Effector memory CD4-positive, alpha-beta T cell (primary cell): ENCODE data around the gene ARHGAP10.
A peak's percentile ranks its signal among the peaks of the same experiment; 100 is the strongest.

Experiments used
- DNase-seq, 3 donors: peaks; one replicate each; pipeline ENCODE4 v3.0.0-alpha.2; 2020
- H3K27ac ChIP-seq: 2 replicates; pipeline ENCODE4 v1.7.0; 2013; ENCODE audit warnings: mild to moderate bottlenecking, low read length, moderate library complexity; ENCODE audit not compliant: insufficient read depth, poor library complexity, severe bottlenecking
- H3K27me3 ChIP-seq: replicated peaks from 2 replicates; pipeline ENCODE4 v1.7.0; 2013; ENCODE audit warnings: mild to moderate bottlenecking, low read length; ENCODE audit not compliant: insufficient read depth, control insufficient read depth, poor library complexity, severe bottlenecking
- H3K36me3 ChIP-seq: 2 replicates; pipeline ENCODE4 v1.7.0; 2013; ENCODE audit warnings: mild to moderate bottlenecking, low read length, moderate library complexity; ENCODE audit not compliant: control insufficient read depth, insufficient read depth
- H3K4me1 ChIP-seq: 2 replicates; pipeline ENCODE4 v1.7.0; 2013; ENCODE audit warnings: low read length, mild to moderate bottlenecking; ENCODE audit not compliant: control insufficient read depth, insufficient read depth, poor library complexity, severe bottlenecking
- H3K4me3 ChIP-seq: 2 replicates; pipeline ENCODE4 v1.7.0; 2013; ENCODE audit warnings: low read length, low read depth, mild to moderate bottlenecking; ENCODE audit not compliant: insufficient read depth, poor library complexity, severe bottlenecking
- H3K9me3 ChIP-seq: 2 replicates; pipeline ENCODE4 v1.7.0; 2013; ENCODE audit warnings: mild to moderate bottlenecking, low read length, moderate library complexity; ENCODE audit not compliant: control insufficient read depth

Gene ARHGAP10

GRCh38 chr4:147968641-147969040 lies 236.8 kb downstream of the ARHGAP10 start:
- Histone ChIP-seq H3K4me3 (no peak overlapping the region), H3K4me1 (no peaks in the 10 kb centered on the region), H3K36me3 (no peaks in the 10 kb centered on the region), H3K27me3 (no peaks in the 10 kb centered on the region), H3K9me3 (no peaks in the 10 kb centered on the region), H3K27ac (no peak overlapping the region)
- DNase-seq = no peak

GRCh38 chr4:147969573-147970385 lies 237.9 kb downstream of the ARHGAP10 start:
- DNase-seq = no peak
- H3K27me3 ChIP-seq = no peaks in the 10 kb centered on the region
- H3K27ac ChIP-seq = no peak overlapping the region
- no peaks in the 10 kb centered on the region for H3K9me3 ChIP-seq
- H3K4me3 ChIP-seq = no peak overlapping the region
- H3K4me1 ChIP-seq = no peaks in the 10 kb centered on the region
- H3K36me3 ChIP-seq = no peaks in the 10 kb centered on the region

GRCh38 chr4:147971116-147971515 lies 239.2 kb downstream of the ARHGAP10 start:
- no peaks in the 10 kb centered on the region for H3K4me1 ChIP-seq
- H3K36me3 ChIP-seq = no peaks in the 10 kb centered on the region
- H3K4me3 ChIP-seq = no peak overlapping the region
- DNase-seq = no peak
- no peak overlapping the region for H3K27ac ChIP-seq
- H3K27me3 ChIP-seq = no peaks in the 10 kb centered on the region
- H3K9me3 ChIP-seq = no peaks in the 10 kb centered on the region

- no peak for DNase-seq
- no peaks in the 10 kb centered on the region for H3K4me1 ChIP-seq
- H3K9me3 ChIP-seq = no peaks in the 10 kb centered on the region
- no peak overlapping the region for H3K27ac ChIP-seq
- no peak overlapping the region for H3K4me3 ChIP-seq
- no peaks in the 10 kb centered on the region for H3K36me3 ChIP-seq
- no peaks in the 10 kb centered on the region for H3K27me3 ChIP-seq
These were observed 243.4 kb downstream of the ARHGAP10 start for GRCh38 chr4:147975325-147975724.

- Histone ChIP-seq H3K9me3 (no peaks in the 10 kb centered on the region), H3K4me3 (no peak overlapping the region), H3K36me3 (no peaks in the 10 kb centered on the region), H3K27me3 (no peaks in the 10 kb centered on the region), H3K27ac (no peak overlapping the region), H3K4me1 (no peaks in the 10 kb centered on the region)
- DNase-seq = no peak
These were observed 244.3 kb downstream of the ARHGAP10 start for GRCh38 chr4:147975933-147976928.

GRCh38 chr4:147980586-147980985 lies 248.7 kb downstream of the ARHGAP10 start:
- Histone ChIP-seq H3K4me1 (no peaks in the 10 kb centered on the region), H3K9me3 (no peaks in the 10 kb centered on the region), H3K36me3 (no peaks in the 10 kb centered on the region), H3K27me3 (no peaks in the 10 kb centered on the region), H3K27ac (no peak overlapping the region), H3K4me3 (no peak overlapping the region)
- no peak for DNase-seq

GRCh38 chr4:147981305-147981704 lies 249.4 kb downstream of the ARHGAP10 start:
- Histone ChIP-seq H3K4me3 (no peak overlapping the region), H3K27ac (no peak overlapping the region), H3K4me1 (no peaks in the 10 kb centered on the region), H3K36me3 (no peaks in the 10 kb centered on the region), H3K27me3 (no peaks in the 10 kb centered on the region), H3K9me3 (no peaks in the 10 kb centered on the region)
- no peak for DNase-seq

- Histone ChIP-seq H3K4me3 (no peak overlapping the region), H3K27me3 (no peaks in the 10 kb centered on the region), H3K4me1 (no peaks in the 10 kb centered on the region), H3K9me3 (no peaks in the 10 kb centered on the region), H3K27ac (no peak overlapping the region), H3K36me3 (no peaks in the 10 kb centered on the region)
- peak in 1 of 3 donors; percentile 2 for DNase-seq
These were observed 252.3 kb downstream of the ARHGAP10 start for GRCh38 chr4:147984065-147984777.

- H3K9me3 ChIP-seq = no peaks in the 10 kb centered on the region
- H3K27ac ChIP-seq = no peak overlapping the region
These were observed 252.9 kb downstream of the ARHGAP10 start for GRCh38 chr4:147984778-147985138.

More at GRCh38 chr4:147984778-147985138, 252.9 kb downstream of the ARHGAP10 start:
- no peaks in the 10 kb centered on the region for H3K4me1 ChIP-seq
- no peak for DNase-seq
- no peaks in the 10 kb centered on the region for H3K36me3 ChIP-seq
- no peak overlapping the region for H3K4me3 ChIP-seq
- no peaks in the 10 kb centered on the region for H3K27me3 ChIP-seq
